GM21576 (cell line): ENCODE results near the gene TBX19.

ENCODE experiments used
- ATAC-seq: cut with Tn5 transposase; IDR thresholded peaks from one replicate; pipeline ENCODE4 v1.9.1; 2021; ENCODE audit warnings: mild to moderate bottlenecking, moderate library complexity; ENCODE audit not compliant: unreplicated experiment

TBX19 gene

GRCh38 chr1:168319691-168320090 is 39.0 kb downstream of the TBX19 start:
- no peak for ATAC-seq

- no peak for ATAC-seq
Measured at GRCh38 chr1:168320149-168320548, 39.5 kb downstream of the TBX19 start.

GRCh38 chr1:168320800-168321450 is 40.2 kb downstream of the TBX19 start:
- no peak for ATAC-seq

- ATAC-seq, result peak; percentile 75
Measured at GRCh38 chr1:168321945-168322344, 41.3 kb downstream of the TBX19 start.

GRCh38 chr1:168324745-168325425 is 44.2 kb downstream of the TBX19 start:
- ATAC-seq, result no peak

GRCh38 chr1:168328731-168329364 is 48.2 kb downstream of the TBX19 start:
- no peak for ATAC-seq

- no peak for ATAC-seq
Measured at GRCh38 chr1:168330285-168330684, 49.6 kb downstream of the TBX19 start.

GRCh38 chr1:168331569-168331968 is 50.9 kb downstream of the TBX19 start:
- ATAC-seq, result no peak

GRCh38 chr1:168333562-168334276 is 53.0 kb downstream of the TBX19 start:
- no peak for ATAC-seq

- no peak for ATAC-seq
Measured at GRCh38 chr1:168335500-168335899, 54.8 kb downstream of the TBX19 start.

- no peak for ATAC-seq
Measured at GRCh38 chr1:168338589-168339503, 58.2 kb downstream of the TBX19 start.

GRCh38 chr1:168340781-168341482 is 60.3 kb downstream of the TBX19 start:
- ATAC-seq, result no peak

- ATAC-seq, result no peak
Measured at GRCh38 chr1:168341483-168341975, 60.9 kb downstream of the TBX19 start.

- ATAC-seq, result peak; percentile 90
Measured at GRCh38 chr1:168342572-168343280, 62.0 kb downstream of the TBX19 start.

- ATAC-seq, result no peak
Measured at GRCh38 chr1:168343566-168343965, 62.9 kb downstream of the TBX19 start.

GRCh38 chr1:168344517-168344916 is 63.8 kb downstream of the TBX19 start:
- ATAC-seq, result no peak

- no peak for ATAC-seq
Measured at GRCh38 chr1:168345939-168346338, 65.3 kb downstream of the TBX19 start.

- no peak for ATAC-seq
Measured at GRCh38 chr1:168347630-168348029, 67.0 kb downstream of the TBX19 start.

GRCh38 chr1:168348146-168348709 is 67.6 kb downstream of the TBX19 start:
- ATAC-seq, result no peak
